Loucy (cell line): ENCODE data around the gene TUBGCP4.

Experiments used
- CTCF ChIP-seq: fragments of 200-600 bp; sonication (generic); conservative IDR thresholded peaks from 2 replicates; pipeline ENCODE4 v1.5.1; 2014; ENCODE audit warnings: mild to moderate bottlenecking, antibody characterized with exemption, low read length
- EZH2phosphoT487 ChIP-seq: fragments of 200-600 bp; IDR thresholded peaks from 2 replicates; pipeline ENCODE4 v1.6.1; 2018; ENCODE audit warnings: antibody characterized with exemption, mild to moderate bottlenecking, moderate library complexity, borderline replicate concordance

- TF ChIP-seq CTCF (no peak), EZH2phosphoT487 (no peak)
These were observed 12.2 kb downstream of the TUBGCP4 start for GRCh38 chr15:43383070-43383469.
